HG02588 (cell line): ENCODE results near the gene TM9SF2.
A peak's percentile ranks its signal among the peaks of the same experiment; 100 is the strongest.
"Not testable (repeated sequence)": the region's sequence is repeated elsewhere in the genome, so short reads cannot be mapped to it uniquely, and the experiment has no call there.

ENCODE experiments used
- ATAC-seq: cut with Tn5 transposase; IDR thresholded peaks from one replicate; pipeline ENCODE4 v1.9.1; 2021; ENCODE audit warnings: mild to moderate bottlenecking, moderate library complexity; ENCODE audit not compliant: unreplicated experiment

Gene TM9SF2

DNA sequence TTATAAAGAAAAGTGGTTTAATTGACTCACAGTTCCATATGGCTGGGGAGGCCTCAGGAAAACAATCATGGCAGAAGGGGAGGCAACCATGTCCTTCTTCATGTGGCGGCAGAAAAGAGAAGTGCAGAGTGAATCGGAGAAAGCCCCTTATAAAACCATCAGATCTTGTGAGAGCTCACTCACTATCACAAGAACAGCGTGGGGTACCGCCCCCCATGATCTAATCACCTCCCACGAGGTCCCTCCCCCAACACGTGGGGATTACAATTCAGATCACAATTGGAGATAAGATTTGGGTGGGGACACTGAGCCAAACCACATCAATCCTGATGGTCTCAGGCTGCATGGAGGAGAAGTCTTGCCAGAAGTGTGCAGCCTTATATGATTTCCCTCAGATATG, 26.0 kb downstream of the TM9SF2 start:
- ATAC-seq = no peak

DNA sequence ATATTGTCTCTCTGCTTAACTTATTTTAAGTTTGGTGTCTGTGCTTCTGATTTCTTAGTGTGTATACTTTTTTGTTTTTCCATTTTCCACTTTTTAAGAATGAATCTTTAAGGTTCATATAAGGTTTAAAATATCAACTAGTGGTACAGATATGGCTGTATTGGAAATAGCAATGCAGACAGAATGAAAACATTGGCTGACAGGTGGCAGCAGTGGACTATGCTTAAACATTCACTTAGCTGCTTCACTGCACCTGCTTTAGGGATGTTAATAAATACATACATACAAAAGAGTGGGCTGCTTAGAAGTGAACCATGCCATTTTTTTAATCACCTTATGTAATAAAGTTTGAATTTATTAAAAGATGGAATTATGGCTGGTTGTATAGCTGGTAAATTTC, 27.3 kb downstream of the TM9SF2 start:
- ATAC-seq = no peak

GRCh38 chr13:99536023-99536422, 34.8 kb downstream of the TM9SF2 start:
- ATAC-seq = no peak

DNA sequence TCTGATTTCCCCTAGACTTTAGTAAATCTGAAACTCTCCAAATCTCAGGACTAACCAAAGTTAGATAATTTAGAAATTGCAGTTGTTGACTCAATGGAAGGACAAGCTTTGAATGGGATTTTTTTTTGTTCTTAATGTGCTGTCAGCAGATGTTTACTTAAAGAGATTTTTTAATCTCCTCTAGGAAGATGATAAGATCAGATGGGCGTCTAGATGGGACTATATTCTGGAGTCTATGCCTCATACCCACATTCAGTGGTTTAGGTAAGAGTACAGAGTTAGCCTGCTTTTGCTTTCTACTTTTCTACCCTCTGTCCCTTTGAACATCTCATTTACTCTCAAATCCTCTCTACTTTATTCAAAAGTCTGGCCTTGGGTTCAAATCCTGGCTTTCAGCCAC, 39.3 kb downstream of the TM9SF2 start:
- ATAC-seq = no peak

DNA sequence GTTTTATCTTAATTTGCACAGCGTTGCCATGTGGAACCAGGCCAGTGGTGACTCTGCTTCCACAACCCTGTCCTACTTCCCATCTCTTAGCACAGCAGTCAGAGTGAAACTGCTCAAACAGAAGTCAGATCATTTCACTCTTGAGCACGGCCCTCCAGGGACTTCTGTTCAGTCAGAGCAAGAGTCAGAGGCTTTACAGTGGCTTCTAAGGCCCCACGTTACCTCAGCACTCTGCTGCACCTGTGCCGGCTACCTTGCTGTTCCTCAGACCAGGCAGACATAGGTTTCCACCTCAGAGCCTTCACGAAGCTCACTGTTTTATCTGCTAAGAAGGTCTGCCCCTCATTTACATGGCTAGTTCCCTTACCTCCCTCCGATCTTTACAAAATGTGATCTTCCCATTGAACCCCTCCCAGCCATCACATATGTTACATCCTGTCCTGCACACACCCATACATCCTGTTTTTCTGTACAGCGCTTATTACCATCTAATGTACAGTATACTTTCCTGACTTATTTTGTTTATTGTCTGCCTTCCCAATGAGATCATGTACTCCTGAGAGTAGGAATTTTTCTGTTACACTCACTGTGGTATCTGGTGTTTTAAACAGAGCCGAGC, 41.6 kb downstream of the TM9SF2 start:
- peak; percentile 99 for ATAC-seq

DNA sequence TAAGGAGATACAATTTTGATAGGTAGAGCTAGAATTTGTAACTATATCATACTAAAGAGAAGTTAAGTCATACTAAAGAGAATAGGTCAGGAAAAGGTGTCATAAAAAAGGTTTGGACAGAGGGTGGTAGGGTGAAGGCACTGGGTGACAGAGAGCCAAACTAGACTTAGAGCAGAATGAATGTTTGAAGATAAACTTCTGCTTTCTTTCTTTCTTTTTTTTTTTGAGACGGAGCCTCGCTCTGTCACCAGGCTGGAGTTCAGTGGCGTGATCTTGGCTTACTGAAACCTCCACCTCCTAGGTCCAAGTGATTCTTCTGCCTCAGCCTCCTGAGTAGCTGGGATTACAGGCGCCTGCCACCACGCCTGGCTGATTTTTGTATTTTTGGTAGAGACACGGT, 44.1 kb downstream of the TM9SF2 start:
- ATAC-seq = no peak

DNA sequence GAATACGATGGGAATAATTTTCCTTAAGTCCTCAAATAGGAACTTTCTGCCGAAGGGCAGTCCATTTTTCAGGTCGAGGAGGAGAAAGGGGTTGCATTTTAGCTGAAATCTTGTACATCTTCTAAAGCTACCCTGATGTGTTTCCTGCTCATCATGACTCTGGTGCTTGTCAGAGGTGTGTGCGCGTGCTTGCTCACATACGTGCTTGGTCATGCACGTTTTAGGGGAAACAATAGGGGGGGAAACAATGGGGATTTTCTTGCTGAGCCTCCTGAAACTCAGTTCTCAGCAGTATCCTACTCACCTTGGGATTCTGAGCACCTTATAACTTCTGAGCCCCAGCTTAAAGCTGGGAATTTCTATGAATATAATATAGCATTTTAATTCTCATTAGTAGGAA, 44.7 kb downstream of the TM9SF2 start:
- ATAC-seq = no peak

- ATAC-seq = no peak
Measured at GRCh38 chr13:99546878-99547277, 45.6 kb downstream of the TM9SF2 start.

GRCh38 chr13:99548448-99548847, 47.2 kb downstream of the TM9SF2 start:
- ATAC-seq = peak; percentile 72

GRCh38 chr13:99553033-99553432, 51.8 kb downstream of the TM9SF2 start:
- no peak for ATAC-seq

DNA sequence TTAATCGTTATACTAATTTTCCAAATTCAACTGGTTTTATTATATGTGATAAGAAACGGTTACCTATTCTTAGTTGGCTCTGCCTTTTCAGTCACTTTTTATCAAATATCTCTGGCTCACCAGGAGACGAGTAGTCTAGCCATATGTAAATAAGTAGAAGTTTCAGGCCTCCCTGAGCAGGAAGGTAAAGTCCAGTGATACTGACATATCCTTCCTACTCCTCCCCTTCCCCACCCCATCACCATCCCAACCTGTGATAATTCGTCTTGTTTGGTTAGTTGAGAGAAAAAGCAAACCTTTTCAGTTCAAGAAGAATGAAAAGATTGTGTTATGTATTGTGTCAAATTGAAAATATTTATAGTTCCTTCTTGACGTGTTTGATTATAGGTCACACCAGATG, 53.9 kb downstream of the TM9SF2 start:
- ATAC-seq = no peak

- no peak for ATAC-seq
Measured at GRCh38 chr13:99556867-99557443, 55.7 kb downstream of the TM9SF2 start.

- ATAC-seq = no peak
Measured at GRCh38 chr13:99558570-99559180, 57.4 kb downstream of the TM9SF2 start.

- no peak for ATAC-seq
Measured at GRCh38 chr13:99559560-99559959, 58.3 kb downstream of the TM9SF2 start.

DNA sequence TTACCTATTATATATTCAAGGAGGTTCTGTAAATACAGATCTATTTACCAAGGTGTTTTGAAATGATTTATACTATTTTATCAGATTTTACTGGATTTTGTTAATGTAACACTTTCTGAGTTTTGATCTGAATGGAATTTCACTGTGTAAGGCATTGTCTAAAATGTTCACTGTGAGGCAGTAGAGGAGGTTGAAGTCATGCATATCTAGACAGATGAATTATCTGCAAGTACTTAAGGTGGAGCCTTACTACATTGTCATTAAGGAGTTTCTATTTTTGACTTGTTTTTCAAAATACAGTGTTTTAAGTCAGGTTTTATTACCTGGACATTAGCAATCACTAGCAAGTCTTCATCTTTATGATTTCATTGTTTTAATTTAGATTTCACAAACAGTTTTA, 62.1 kb downstream of the TM9SF2 start:
- no peak for ATAC-seq

DNA sequence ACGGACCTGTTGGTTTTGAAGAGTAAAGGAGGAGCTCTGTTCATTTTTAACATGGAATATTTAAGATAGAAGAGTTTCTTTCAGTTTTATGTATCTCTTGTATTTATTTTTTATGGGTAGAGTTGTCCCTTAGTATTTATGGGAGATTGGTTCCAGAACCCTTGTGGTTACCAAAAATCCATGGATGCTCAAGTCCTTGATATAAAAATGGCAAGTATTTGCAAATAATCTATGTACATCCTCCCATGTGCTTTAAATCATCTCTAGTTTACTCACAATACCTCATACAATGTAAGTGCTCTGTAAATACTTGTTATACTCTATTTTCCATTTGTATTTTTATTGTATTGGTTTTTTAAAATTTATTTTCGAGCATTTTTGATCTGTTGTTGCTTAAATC, 63.1 kb downstream of the TM9SF2 start:
- no peak for ATAC-seq

- ATAC-seq = no peak
Measured at GRCh38 chr13:99565478-99566124, 64.3 kb downstream of the TM9SF2 start.

- no peak for ATAC-seq
Measured at GRCh38 chr13:99566125-99567083, 65.1 kb downstream of the TM9SF2 start.

GRCh38 chr13:99568901-99569300, 67.6 kb downstream of the TM9SF2 start:
- not testable (repeated sequence) for ATAC-seq

DNA sequence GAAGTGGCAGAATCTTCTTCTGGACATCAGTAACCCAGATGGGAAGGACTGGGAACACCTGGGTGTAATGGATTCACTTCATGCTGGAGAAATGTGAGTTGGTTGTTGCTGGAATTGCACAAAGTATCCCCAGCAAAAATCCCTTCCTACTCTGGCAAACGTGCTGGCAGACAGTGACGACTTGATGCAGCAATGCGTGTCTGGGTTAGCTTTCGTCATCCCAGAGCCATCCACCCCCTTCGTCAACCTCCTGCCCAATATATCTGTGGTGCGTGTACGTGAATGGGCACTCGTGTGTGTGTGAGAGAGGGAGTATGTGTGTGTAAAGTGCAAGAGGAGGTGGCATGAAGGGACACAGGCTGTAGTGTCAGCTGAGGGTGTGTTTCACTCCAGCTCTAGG, 70.9 kb downstream of the TM9SF2 start:
- no peak for ATAC-seq

GRCh38 chr13:99572921-99573320, 71.6 kb downstream of the TM9SF2 start:
- ATAC-seq = no peak
